ENCODE measurements around the gene GEMIN5.
A peak's percentile ranks its signal among the peaks of the same experiment; 100 is the strongest.
"Not testable (repeated sequence)": the region's sequence is repeated elsewhere in the genome, so short reads cannot be mapped to it uniquely, and the experiment has no call there.

GEMIN5 gene

DNA sequence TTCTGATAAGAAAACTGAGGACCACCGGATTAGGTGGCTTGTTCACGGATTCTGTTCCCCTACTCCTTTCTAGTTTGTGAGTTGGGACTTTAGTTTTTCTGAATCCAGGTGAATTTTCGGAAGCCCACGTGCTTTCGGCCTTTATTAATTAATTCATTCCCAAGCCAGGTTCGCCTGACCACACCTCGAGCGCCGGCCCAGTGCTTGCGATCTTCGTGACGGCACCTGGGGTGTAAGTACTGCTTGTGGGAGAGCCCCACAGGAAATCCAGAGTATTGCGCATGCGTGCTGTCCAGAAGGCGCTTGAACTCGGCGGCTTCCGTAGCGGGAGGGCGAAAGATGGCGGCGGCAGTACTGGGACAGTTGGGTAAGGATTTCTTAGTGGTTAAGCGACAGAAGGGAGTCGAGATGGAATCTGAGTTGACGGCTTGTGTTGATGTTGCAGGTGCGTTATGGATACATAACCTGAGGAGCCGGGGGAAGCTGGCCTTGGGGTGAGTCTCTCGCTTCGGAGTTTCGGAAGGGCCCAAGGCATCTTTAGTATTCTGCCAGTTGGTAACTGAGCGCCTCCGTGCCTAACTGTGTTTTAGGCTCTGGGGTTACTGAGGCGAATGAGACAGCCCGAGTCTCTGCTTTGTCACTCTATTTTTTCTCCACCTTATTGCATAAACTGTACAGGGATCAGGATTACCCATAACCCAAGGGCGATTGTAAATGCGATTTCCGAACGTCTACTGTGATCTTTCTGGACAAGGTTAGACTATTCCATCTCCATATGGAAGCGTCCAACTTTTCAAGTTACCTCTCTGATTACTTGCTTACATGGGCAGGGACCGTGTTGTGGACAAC, 3.0 kb upstream of the GEMIN5 start, which contains the start of gene MRPL22:
TSS of gene MRPL22 (plus strand) at position 302 of the 849 bp plus-strand sequence. CDS start at position 340, 38 bp downstream.
- DNase-seq (ENCODE audit: low read depth in 2 of 2): peak; percentile 86 to 92

DNA sequence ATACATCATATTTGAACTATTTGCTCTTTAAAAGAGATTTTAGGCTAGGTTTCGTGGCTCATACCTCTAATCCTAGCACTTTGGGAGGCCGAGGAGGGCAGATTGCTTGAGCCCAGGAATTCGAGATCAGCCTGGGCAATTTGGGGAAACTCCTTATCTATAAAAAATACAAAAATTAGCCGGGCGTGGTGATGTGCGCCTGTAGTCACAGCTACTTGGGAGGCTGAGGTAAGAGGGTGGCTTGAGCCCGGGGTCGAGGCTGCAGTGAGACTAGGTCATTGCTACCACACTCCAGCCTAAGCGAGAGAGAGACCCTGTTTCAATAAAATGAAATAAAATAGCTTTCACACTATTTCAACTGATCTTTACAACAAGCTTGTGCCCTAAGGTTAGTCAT, 2.4 kb upstream of the GEMIN5 start:
- no peak for DNase-seq (ENCODE audit: low read depth in 2 of 2)

DNA sequence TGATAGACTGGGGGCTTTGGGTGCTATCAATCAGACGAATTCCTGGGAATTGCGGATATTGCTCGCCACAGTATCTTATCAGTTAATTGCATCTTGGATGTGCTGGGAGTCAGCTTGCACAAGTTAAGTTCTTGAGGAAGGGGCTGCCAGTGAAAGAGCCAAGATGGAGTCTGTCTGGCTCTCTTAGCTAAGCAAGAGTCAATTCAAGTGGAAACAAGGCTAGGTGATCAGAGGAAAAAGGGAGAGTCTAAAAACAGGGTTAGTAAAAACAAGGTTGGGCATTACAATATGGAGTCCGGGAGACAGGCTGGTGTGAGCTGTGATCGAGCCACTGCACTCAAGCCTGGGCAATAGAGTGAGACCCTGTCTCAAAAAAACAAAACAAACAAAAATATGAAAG, 1.4 kb upstream of the GEMIN5 start:
- not testable (repeated sequence) for DNase-seq (ENCODE audit: low read depth in 2 of 2)

DNA sequence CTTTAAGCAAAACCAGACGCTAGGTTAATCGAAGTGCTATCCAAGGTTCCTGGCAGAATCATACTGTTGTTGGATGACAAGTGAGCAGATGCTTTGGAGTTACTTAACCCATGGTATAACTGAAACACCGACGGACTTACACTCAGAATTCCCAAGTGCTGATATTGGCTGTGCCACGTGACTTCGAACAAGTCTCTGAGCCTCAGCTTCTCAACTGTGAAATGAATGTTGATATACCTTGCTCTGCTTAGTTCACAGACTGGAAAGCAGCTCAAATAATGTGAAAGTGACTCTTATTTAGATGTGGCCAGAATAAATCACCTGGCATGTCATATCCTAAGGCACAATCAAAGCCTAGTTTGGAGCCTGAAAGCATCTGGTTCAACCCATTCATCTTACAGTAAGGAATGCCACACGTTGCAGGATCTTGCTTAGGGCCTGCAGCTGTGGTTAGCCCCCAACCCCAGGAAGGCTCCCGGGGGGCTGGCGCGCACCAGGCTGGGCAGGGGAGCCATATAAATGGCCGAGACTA, 759 bp downstream of the GEMIN5 start:
- DNase-seq (ENCODE audit: low read depth in 2 of 2): no peak

DNA sequence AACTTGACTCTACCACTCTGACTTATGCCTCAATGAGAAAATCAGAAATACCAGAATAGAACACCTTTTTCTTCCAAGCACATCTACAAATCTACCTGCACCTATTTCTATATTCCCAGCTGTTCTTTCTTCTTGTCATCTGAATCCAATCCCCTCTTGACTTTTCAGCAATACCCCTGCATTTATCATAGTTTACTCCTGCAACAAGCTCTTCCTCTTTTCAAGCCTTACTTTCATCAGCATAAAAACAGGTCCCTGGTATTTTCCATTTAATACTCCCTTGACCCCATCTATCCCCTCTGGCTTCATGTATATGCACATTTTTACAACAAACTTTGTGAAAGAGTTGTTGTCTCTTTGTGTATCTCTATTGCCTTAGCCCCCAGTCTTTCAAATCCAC, 3.1 kb downstream of the GEMIN5 start:
- DNase-seq (ENCODE audit: low read depth in 2 of 2): no peak

DNA sequence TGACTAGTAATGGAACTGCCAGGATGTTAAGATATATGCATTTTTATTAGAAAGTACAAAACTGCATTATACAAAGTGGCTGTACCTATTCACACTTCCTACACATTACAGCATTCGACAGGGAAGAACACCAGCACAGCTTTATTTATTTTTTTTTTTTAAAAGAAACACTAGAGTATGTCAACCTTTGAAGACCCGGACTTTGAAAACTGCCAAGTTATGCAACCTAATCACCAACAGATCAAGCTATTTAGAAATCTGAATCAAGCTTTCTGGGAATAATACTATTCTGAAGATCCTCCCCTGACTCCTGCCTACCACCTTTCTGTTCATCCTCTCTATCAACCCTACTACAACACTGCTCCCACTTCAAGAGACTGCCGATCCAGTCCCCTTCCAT, 4.5 kb downstream of the GEMIN5 start:
- no peak for DNase-seq (ENCODE audit: low read depth in 2 of 2)

DNA sequence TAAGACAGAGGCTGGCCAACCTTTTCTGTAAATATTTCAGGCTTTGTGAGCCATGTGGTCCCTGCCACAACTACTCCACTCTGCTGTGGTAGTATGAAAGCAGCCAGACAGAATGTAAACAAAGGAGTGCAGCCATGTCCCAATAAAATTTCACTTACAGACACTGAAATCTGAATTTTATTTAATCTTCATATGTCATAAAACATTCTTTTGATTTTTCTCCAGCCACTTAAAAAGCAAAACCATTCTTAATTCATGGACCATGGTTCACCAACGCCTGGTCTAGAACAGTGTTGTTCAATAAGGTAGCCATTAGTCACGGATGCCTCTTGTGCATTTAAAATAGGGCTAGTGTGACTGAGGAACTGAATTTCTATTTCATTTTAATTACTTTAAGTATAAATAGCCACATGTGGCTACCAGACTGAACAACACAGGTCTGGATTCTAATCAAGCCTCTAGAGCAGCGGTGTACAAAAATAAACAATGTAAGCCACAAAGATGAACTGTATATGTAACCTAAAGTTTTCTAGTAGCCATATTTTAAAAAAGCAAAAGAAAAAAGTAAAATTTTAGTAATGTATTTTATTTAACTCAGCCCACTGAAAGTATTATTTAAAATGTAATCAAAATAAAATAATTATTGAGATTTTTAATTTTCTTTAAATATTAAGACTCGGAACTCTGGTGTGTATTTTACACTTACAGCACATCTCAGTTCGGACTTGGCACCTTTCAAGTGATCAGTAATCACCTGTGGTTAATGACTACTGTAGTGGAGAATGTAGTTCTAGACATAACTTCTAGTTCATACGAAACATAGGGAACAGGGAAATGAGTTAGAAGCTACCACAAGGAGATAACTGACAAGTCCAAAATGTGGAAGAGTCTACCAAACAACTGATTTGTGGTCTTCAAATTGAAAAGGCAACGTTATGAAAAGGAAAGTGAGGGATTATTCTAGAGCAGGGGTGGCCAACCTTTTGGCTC, 14.3 kb downstream of the GEMIN5 start:
- DNase-seq (ENCODE audit: low read depth in 2 of 2): no peak

DNA sequence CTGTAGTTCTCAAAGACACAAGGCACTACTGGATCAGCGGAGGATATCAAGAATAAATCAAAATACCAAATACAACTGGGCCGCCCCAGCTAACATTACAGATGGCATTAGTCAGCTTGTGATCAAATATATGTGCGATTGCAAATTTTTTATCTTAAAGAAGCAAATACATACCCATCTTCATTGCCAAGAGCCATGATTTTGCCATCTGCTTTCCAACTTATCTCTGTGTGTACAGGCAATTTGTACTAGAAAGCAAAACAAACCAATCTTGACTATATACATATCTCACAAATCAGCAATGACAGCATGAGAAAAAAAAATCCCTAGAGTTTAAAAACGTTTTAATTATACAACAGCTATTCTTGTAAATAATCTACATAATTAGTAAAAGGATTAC, 20.3 kb downstream of the GEMIN5 start:
- no peak for DNase-seq (ENCODE audit: low read depth in 2 of 2)

DNA sequence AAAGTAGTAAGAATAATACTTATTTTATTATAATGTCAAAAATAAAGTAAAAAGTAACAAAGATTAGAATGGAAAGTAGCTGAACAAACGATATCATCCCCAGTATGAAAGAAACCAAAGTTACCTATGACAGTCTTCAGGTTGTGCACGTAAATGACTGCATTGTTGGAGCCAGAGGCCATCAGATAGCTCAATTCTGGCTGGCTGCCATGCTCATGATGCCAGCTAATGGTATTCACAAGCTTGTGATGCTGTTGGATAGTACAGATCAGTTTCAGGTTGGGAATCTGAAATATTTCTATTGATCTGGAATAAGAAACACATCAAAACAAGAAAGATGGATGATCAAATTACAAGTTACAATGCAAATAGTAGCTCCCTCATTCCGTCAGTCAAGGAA, 21.1 kb downstream of the GEMIN5 start:
- no peak for DNase-seq (ENCODE audit: low read depth in 2 of 2)

DNA sequence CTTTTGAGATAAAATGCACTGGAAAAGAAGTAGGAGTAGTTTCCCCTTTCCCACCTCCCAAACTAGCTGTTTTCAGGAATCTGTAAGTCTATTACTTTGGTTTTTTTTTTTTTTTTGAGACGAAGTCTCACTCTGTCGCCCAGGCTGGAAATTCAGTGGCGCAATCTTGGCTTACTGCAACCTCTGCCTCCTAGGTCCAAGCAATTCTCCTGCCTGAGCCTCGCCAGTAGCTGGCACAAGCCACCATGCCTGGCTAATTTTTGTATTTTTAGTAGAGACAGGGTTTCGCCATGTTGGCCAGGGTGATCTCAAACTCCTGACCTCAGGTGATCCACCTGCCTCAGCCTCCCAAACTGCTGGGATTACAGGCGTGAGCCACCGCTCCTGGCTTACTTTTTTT, 32.4 kb downstream of the GEMIN5 start:
- not testable (repeated sequence) for DNase-seq (ENCODE audit: low read depth in 2 of 2)

DNA sequence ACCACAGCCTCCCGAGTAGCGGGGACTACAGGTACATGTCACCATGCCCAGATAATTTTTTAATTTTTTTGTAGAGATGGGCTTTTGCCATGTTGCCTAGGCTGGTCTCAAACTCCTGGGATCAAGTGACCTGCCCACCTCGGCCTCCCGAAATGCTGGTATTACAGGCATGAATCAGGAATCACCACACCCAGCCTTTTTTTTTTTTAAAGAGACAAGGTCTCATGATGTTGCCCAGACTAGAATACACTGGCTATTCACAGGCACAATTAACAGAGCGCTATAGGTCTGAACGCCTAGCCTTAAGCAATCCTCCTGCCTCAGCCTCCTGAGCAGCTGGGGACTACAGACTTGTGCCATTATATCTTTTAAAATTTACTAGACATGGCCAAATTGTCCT, 36.1 kb downstream of the GEMIN5 start:
- no peak for DNase-seq (ENCODE audit: low read depth in 2 of 2)

DNA sequence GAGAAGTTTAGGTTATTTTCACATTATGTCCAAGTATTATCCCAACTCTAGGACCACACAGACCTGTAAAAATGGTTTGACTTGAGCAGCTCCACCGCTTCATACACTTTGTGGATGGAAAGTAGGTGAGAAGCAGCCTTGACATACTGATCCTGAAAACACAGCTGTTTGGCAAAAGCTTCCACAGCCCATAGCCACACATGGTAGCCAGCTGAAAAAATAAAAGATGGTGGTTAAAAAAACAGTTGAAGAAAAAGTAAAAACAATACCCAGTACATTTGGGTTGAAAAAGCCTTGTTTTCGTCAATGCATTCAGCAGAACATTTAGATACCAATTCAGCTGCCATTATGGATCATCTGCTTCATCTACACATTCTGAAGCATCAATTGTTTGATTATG, 36.7 kb downstream of the GEMIN5 start:
- DNase-seq (ENCODE audit: low read depth in 2 of 2): no peak

DNA sequence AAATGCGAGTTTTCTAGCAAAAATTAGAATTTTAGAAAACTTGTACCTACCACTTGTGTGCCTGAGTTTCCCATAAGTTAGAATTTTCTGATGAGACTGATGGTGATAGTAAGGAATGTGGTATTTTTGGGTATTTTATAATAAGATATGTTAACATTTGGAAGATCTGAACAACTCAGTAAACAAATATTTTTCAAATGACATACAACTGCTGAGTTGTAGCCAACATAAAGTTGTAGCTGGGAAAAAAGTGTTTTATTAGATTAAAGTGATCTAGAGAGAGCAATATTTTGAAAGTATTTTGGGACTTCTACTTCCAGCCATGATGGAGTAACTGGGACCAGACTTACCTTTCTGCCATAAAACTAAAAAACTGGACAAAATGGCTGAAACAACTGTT, 37.9 kb downstream of the GEMIN5 start:
- DNase-seq (ENCODE audit: low read depth in 2 of 2): no peak

DNA sequence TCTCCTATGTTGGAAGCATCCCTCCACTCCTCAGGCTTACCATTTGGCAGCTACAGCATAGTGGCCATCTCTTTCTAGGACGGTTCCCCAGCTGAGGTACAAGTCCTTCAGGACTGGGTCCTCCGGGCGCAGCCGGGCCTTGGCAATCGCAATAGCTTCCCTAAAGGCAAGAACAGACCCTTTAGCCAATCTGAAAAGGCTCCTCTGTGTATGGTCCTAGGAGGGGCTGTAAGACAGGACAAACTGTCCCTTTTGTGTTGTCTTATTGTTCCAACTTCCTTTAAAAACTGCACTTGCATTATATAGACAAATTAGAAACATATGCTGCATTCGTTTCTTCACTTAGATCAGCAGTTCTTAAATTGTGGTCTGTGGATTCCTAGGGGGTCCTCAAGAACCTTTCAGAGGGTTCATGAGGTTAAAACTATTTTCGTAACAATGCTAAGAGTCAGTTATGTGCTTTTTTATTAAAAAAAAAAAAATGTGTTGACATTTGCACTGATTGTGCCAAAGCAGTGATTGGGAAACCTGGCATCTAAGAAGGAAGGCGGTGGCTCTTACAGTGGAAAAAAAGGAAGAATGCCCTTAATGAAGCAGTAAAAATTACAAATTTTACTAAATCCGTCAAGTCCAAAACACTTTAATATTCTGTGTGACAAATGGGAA, 38.7 kb downstream of the GEMIN5 start:
- no peak for DNase-seq (ENCODE audit: low read depth in 2 of 2)

DNA sequence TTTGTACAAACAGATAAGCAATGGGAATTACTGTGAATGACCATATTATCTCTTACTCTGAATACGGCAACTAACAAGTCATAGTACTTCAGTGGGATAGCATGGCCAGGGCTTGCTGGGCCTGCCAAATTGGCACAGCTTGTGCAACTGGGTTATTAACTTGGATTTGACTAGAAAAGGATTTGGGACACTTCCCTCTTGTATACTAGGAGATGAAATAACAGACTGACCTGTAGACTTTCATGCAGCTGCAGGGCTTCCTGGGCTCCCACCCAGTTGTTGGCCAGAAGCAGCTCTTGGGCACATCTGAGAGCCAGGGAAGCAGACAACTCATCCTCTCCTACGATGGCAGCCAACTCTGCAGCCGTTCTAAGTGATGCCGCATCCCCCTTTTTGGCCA, 39.8 kb downstream of the GEMIN5 start:
- DNase-seq (ENCODE audit: low read depth in 2 of 2): no peak

DNA sequence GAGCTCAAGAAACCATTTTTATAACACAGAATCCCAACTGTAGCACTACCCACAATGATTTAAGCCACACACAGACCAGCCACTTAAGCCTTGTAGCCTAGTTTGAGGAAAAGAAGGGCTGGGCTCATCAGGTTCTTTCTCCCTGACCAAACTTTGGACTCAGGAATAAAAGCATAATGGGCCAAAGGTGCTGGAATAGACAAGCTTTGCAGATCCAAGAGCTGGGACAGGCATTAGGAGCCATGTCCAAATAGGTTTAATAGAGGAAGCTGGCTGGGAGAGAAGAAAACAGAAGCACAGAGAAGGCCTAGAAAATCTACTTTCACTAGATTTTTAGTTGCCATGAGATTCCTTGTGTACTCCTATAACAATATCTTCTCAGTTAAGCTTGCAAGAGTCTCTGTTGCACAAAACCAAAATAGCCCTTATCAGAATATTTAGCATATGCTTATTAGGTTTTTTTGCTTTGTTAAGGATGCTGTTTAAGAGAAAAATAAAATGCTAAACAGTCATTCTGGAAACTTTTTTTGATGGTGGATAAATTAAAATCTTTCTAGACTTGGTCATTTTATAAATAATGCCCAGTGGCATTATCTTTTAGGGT, 41.3 kb downstream of the GEMIN5 start:
- DNase-seq (ENCODE audit: low read depth in 2 of 2): no peak

DNA sequence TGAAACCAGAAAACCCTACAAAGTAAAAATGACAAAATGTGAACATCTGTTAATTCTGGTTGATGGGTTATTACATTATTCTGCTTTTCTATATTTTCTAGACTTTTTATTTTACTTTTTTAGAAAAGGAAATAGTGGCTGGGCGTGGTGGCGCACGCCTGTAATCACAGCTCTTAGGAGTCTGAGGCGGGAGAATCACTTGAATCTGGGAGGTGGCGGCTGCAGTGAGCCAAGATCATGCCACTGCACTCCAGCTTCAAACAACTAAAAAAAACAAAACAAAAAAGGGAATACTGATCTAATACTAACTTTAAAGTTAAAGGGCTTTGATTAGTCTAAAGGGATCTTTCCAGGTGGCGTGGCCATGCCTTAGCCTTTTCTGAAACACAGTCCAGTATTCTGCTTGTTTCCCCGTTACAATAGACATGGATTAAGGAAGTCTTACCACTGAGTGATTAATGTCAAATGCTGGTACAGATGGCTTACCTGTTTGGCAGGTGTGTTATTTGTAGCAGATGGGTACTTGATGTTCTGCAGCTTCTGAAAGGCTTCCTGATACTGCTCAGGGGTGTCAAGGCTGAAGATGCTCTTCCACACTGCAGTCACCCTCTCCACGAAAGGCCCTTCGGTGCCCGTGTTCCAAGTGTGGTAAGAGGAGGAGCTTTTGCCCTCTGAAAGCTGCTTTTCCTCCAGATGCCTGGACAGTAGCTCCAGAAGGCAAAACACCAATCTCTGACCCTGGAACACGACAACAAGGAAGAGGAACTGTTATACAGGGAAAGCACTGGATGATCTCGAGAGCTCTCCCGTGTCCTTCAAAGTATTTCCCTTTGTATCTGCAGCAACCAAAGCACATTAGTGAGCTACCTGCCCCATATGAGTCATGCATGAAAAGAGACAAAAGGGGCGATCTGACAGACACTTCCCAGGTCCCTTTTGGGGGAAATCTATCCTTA, 42.1 kb downstream of the GEMIN5 start:
- DNase-seq (ENCODE audit: low read depth in 2 of 2): no peak

DNA sequence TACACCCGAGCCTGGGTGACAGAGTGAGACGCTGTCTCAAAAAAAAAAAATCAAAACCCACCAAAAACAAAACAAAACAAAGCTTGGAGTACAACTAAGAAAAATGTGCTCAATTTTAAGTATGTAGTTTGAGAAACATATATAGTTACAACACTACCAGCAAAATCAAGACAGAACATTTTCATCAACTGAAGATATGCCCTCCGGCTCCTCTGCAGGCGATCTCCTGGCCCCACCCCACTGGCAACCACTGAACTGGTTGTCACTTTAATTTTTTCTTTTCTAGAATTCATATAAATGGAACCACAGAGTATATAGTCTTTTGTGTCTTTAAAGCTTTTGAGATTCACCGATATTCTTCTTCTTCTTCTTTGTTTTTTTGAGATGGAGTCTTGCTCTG, 44.6 kb downstream of the GEMIN5 start:
- no peak for DNase-seq (ENCODE audit: low read depth in 2 of 2)

DNA sequence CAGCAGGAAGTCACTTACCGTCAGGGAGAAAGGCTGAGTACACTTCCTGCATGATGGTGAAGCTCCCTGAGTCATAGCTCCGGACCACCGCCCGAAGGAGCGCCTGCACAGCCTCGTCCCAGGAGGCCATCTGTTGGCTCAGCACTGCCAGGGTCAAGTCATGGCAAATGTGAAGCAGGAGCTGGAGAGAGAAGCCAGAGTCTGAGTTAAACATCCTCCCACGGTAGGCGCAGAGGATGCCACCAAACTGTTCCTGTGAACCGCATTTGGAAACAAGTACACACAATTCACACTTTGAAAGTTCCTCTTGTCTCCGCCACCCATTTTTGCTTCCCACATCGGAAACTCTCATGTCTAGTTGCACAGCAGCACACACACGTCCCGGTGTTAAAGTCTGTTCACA, 45.6 kb downstream of the GEMIN5 start:
- no peak for DNase-seq (ENCODE audit: low read depth in 2 of 2)

DNA sequence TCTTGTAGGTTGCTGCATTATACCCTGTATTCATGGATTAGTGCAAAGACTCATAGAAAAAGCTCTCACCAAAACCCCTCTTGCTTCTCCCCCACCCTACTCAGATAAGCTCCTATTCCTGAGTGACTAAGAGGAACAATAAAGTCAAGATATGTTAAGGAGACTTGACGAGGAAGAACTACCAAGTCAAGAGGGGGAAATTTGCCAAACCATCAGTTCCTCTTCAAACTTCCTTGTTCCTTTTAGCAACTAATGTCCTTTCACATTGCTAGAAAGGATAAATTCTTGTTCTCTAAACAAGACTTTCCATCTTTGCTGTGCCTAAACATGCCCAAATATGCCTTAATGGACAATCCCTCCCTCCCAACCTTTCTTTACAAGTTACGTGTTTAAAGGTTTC, 52.6 kb downstream of the GEMIN5 start:
- no peak for DNase-seq (ENCODE audit: low read depth in 2 of 2)

Data from stimulated activated CD8-positive, alpha-beta memory T cell treated with anti-CD3 and anti-CD28 coated beads, Interleukin-2, amount 100 ng/mL, for 1 hour (primary cell).